Upper lobe of left lung (tissue), 6 donors: ENCODE data around the gene TNFRSF8. TPM values are rescaled to one million over a fixed set of nuclear protein-coding genes. Genes with fewer than 3 reads are reported as not detected.

Experiments
- ATAC-seq, 2 donors: fragments of 200-7000 bp; cut with Tn5 transposase; one replicate each; pipeline ENCODE4 v1.9.1; 2022; ENCODE audit warnings: mild to moderate bottlenecking in 2 of 2, moderate library complexity in 2 of 2; ENCODE audit not compliant: low FRiP score in 2 of 2
- DNase-seq, 2 donors: peaks; one replicate each; pipeline ENCODE4 v3.0.0-alpha.2; 2019 to 2020
- H3K27ac ChIP-seq, 4 donors: fragments of 200-600 bp; sonication (generic); one replicate each; pipeline ENCODE4 v1.5.1; 2016 to 2019
- H3K27me3 ChIP-seq, 4 donors: fragments of 200-600 bp; sonication (generic); one replicate each; pipeline ENCODE4 v1.5.1; 2017 to 2019
- H3K36me3 ChIP-seq, 4 donors: fragments of 200-600 bp; sonication (generic); one replicate each; pipeline ENCODE4 v1.5.1; 2016 to 2019
- H3K4me1 ChIP-seq, 4 donors: fragments of 200-600 bp; sonication (generic); one replicate each; pipeline ENCODE4 v1.5.1; 2018 to 2019
- H3K4me3 ChIP-seq, 4 donors: fragments of 200-600 bp; sonication (generic); one replicate each; pipeline ENCODE4 v1.5.1; 2017 to 2019; ENCODE audit warnings: mild to moderate bottlenecking in 2 of 4, moderate library complexity in 1 of 4
- H3K9me3 ChIP-seq, 4 donors: fragments of 200-600 bp; sonication (generic); one replicate each; pipeline ENCODE4 v1.5.1; 2018 to 2019
- CTCF ChIP-seq, 6 experiments: fragments of 450-650 bp in 4 of 6; fragments of 200-600 bp in 2 of 6; sonication (generic) in 2 of 6; IDR thresholded peaks; one replicate each; pipeline ENCODE4 v1.5.1; 2016 to 2019; ENCODE audit warnings: antibody characterized with exemption in 6 of 6
- EP300 ChIP-seq, 4 donors: sonication (generic); formaldehyde crosslinking; IDR thresholded peaks; one replicate each; pipeline ENCODE4 v1.5.1; 2017; ENCODE audit warnings: antibody characterized with exemption in 4 of 4, control low read depth in 2 of 4
- POLR2A ChIP-seq, 4 donors: fragments of 450-650 bp; IDR thresholded peaks; one replicate each; pipeline ENCODE4 v1.5.1; 2016 to 2017; ENCODE audit warnings: antibody characterized with exemption in 4 of 4, mild to moderate bottlenecking in 2 of 4
- POLR2AphosphoS5 ChIP-seq, 2 donors: sonication (generic); formaldehyde crosslinking; IDR thresholded peaks; one replicate each; pipeline ENCODE4 v1.5.1; 2017; ENCODE audit warnings: antibody characterized with exemption in 2 of 2
- WGBS, 2 donors: methylation state at CpG; one replicate each; pipeline ENCODE4 v1.1.5; 2017 to 2018; 5-methylcytosine and 5-hydroxymethylcytosine counted together
- total RNA-seq, 6 donors: library from RNA; depleted of rRNA in 4 of 6; stranded (reverse); fragments of >200 nt in 4 of 6; gene quantifications; one replicate each; pipeline versions ENCODE4 v1.1.0 to v1.2.1, GENCODE V29; 2016 to 2021
- donor health status: DM: no; HTN: no; CAD: no; lungs with moderate emphysema.
- donor health status: DM: no; HTN: yes; CAD: no; lungs with severe emphysema.

The TNFRSF8 gene
- total RNA-seq, 6 donors from 2014 or later: 0.22 to 3.3 (median 1.2) TPM

GRCh38 chr1:12168451-12169160 lies 105.5 kb downstream of the TNFRSF8 start:
- Histone ChIP-seq H3K27ac (peak overlapping the region; percentile 91 to 98 (median 91)), H3K4me3 (peak overlapping the region; percentile 62 to 95 (median 90)), H3K36me3 (no peaks in the 10 kb centered on the region), H3K4me1 (peaks cover 40 to 72% (median 58%) of the 10 kb centered on the region in 4 donors), H3K9me3 (no peaks in the 10 kb centered on the region), H3K27me3 (no peaks in the 10 kb centered on the region)
- ATAC-seq: peak; percentile 3 to 9
- no peak for DNase-seq
- TF ChIP-seq EP300 (IDR thresholded peaks at IDR 0.05): no peak
- TF ChIP-seq CTCF (IDR thresholded peaks at IDR 0.05): no peak
- TF ChIP-seq POLR2A (IDR thresholded peaks at IDR 0.05): peak in 1 of 4 donors; percentile 27
- TF ChIP-seq POLR2AphosphoS5 (IDR thresholded peaks at IDR 0.05): peak in 1 of 2 donors; percentile 20
- 43 to 50% methylated on average over 13 to 17 of the region's 17 CpGs for WGBS, 2 donors

- ATAC-seq (no peak), DNase-seq (no peak)
- Histone ChIP-seq H3K27me3 (no peaks in the 10 kb centered on the region), H3K27ac (peak overlapping the region; percentile 91 to 98 (median 91)), H3K9me3 (no peaks in the 10 kb centered on the region), H3K4me3 (peak overlapping the region in 2 of 4 donors; percentile 85 to 94), H3K4me1 (peaks cover 50 to 80% (median 68%) of the 10 kb centered on the region in 4 donors), H3K36me3 (no peaks in the 10 kb centered on the region)
- WGBS, 2 donors: 77 to 86% methylated on average over 7 to 8 of the region's 8 CpGs
- TF ChIP-seq EP300 (IDR thresholded peaks at IDR 0.05): no peak
- no peak for TF ChIP-seq CTCF (IDR thresholded peaks at IDR 0.05)
- no peak for TF ChIP-seq POLR2AphosphoS5 (IDR thresholded peaks at IDR 0.05)
- TF ChIP-seq POLR2A (IDR thresholded peaks at IDR 0.05): no peak
Observed at GRCh38 chr1:12169442-12170135, 106.5 kb downstream of the TNFRSF8 start.

- 76 to 82% methylated on average over 9 of the region's 9 CpGs for WGBS, 2 donors
- TF ChIP-seq POLR2AphosphoS5 (IDR thresholded peaks at IDR 0.05) (no peak), CTCF (IDR thresholded peaks at IDR 0.05) (no peak), POLR2A (IDR thresholded peaks at IDR 0.05) (no peak), EP300 (IDR thresholded peaks at IDR 0.05) (no peak)
- H3K9me3 ChIP-seq: no peaks in the 10 kb centered on the region
- H3K4me1 ChIP-seq: peaks cover 56 to 80% (median 74%) of the 10 kb centered on the region in 4 donors
- no peaks in the 10 kb centered on the region for H3K27me3 ChIP-seq
- ATAC-seq (no peak), DNase-seq (no peak)
- H3K36me3 ChIP-seq: no peaks in the 10 kb centered on the region
- no peak overlapping the region for H3K4me3 ChIP-seq
- peak overlapping the region in 3 of 4 donors; percentile 72 to 98 (median 91) for H3K27ac ChIP-seq
Observed at GRCh38 chr1:12170263-12170671, 107.2 kb downstream of the TNFRSF8 start.

GRCh38 chr1:12171206-12172041 lies 108.3 kb downstream of the TNFRSF8 start:
- ATAC-seq: no peak
- WGBS, 2 donors: 85 to 91% methylated on average over 12 of the region's 12 CpGs
- no peak for TF ChIP-seq POLR2AphosphoS5 (IDR thresholded peaks at IDR 0.05)
- TF ChIP-seq POLR2A (IDR thresholded peaks at IDR 0.05): no peak
- TF ChIP-seq EP300 (IDR thresholded peaks at IDR 0.05): no peak
- no peak for TF ChIP-seq CTCF (IDR thresholded peaks at IDR 0.05)
- Histone ChIP-seq H3K4me3 (no peak overlapping the region), H3K36me3 (no peaks in the 10 kb centered on the region), H3K27me3 (no peaks in the 10 kb centered on the region), H3K9me3 (no peaks in the 10 kb centered on the region), H3K27ac (peak overlapping the region; percentile 74 to 97 (median 95)), H3K4me1 (peaks cover 67 to 90% (median 84%) of the 10 kb centered on the region in 4 donors)
- no peak for DNase-seq
